WTC11 (cell line): Measurements from ENCODE around the gene MGMT. TPM values are rescaled to one million over a fixed set of nuclear protein-coding genes. Genes with fewer than 3 reads are reported as not detected.

Experiments used
- ATAC-seq: fragments of 200-7000 bp; cut with Tn5 transposase; 2 replicates; pipeline ENCODE4 v1.10.0; 2021; ENCODE audit warnings: mild to moderate bottlenecking, moderate library complexity
- CTCF ChIA-PET: fragments of 300-600 bp; sonication (Branson Sonifier 250); formaldehyde crosslinking; loops from one replicate; lab custom pipeline; 2021; ENCODE audit warnings: antibody characterized with exemption; lab: Charles Lee
- POLR2A ChIA-PET: fragments of 350-600 bp; sonication (Branson Sonifier 250); formaldehyde crosslinking; loops from one replicate; lab custom pipeline; 2021; ENCODE audit warnings: antibody characterized with exemption; lab: Charles Lee
- DNase-seq: peaks from one replicate; pipeline ENCODE4 v3.0.0; 2021; ENCODE audit warnings: low spot score
- H3K27ac Mint-ChIP-seq: 2 replicates; pipeline ENCODE4 v1.8.0; 2021; ENCODE audit warnings: mixed read lengths
- H3K27me3 Mint-ChIP-seq: 2 replicates; pipeline ENCODE4 v1.8.0; 2021; ENCODE audit warnings: low read depth, mild to moderate bottlenecking, moderate library complexity, mixed read lengths
- H3K36me3 Mint-ChIP-seq: 2 replicates; pipeline ENCODE4 v1.8.0; 2021; ENCODE audit warnings: mixed read lengths
- H3K4me1 Mint-ChIP-seq: 2 replicates; pipeline ENCODE4 v1.8.0; 2022; ENCODE audit warnings: mixed read lengths
- H3K4me3 Mint-ChIP-seq: 2 replicates; pipeline ENCODE4 v1.8.0; 2021; ENCODE audit warnings: mild to moderate bottlenecking, moderate library complexity, mixed read lengths
- H3K9me3 Mint-ChIP-seq: 2 replicates; pipeline ENCODE4 v1.8.0; 2021; ENCODE audit warnings: mixed read lengths
- ATF3 ChIP-seq: sonication (generic); formaldehyde crosslinking; conservative IDR thresholded peaks from 2 replicates; pipeline ENCODE4 v1.8.1; 2022; ENCODE audit warnings: mild to moderate bottlenecking, missing genetic modification reagents
- CREB1 ChIP-seq: sonication (generic); formaldehyde crosslinking; IDR thresholded peaks from 2 replicates; pipeline ENCODE4 v1.8.0; 2023; ENCODE audit warnings: mild to moderate bottlenecking, missing genetic modification reagents
- CREM ChIP-seq: sonication (generic); formaldehyde crosslinking; IDR thresholded peaks from 2 replicates; pipeline ENCODE4 v1.8.1; 2022; ENCODE audit warnings: mild to moderate bottlenecking, missing genetic modification reagents, moderate library complexity
- ETV6 ChIP-seq: sonication (generic); formaldehyde crosslinking; IDR thresholded peaks from 2 replicates; pipeline ENCODE4 v1.8.1; 2022; ENCODE audit warnings: mild to moderate bottlenecking, missing genetic modification reagents
- GTF2I ChIP-seq: fragments of 250-450 bp; sonication (Bioruptor Pico); conservative IDR thresholded peaks from 2 replicates; pipeline ENCODE4 v1.4.0; 2021; ENCODE audit warnings: mild to moderate bottlenecking
- IRF2 ChIP-seq: sonication (generic); formaldehyde crosslinking; IDR thresholded peaks from 2 replicates; pipeline ENCODE4 v1.8.0; 2022; ENCODE audit warnings: low read depth, missing genetic modification reagents, borderline replicate concordance
- KAT7 ChIP-seq: sonication (generic); formaldehyde crosslinking; IDR thresholded peaks from 2 replicates; pipeline ENCODE4 v1.8.1; 2023; ENCODE audit warnings: missing genetic modification reagents, mild to moderate bottlenecking, borderline replicate concordance
- MXD4 ChIP-seq: fragments of 250-450 bp; sonication (Bioruptor Pico); IDR thresholded peaks from 2 replicates; pipeline ENCODE4 v1.8.0; 2021; ENCODE audit warnings: mild to moderate bottlenecking, moderate library complexity, borderline replicate concordance
- TEAD4 ChIP-seq: sonication (generic); formaldehyde crosslinking; IDR thresholded peaks from 2 replicates; pipeline ENCODE4 v1.8.0; 2022; ENCODE audit warnings: mild to moderate bottlenecking, missing genetic modification reagents
- TP53 ChIP-seq: sonication (generic); formaldehyde crosslinking; IDR thresholded peaks from 2 replicates; pipeline ENCODE4 v1.8.1; 2023; ENCODE audit warnings: mild to moderate bottlenecking, missing genetic modification reagents
- USF1 ChIP-seq: sonication (generic); formaldehyde crosslinking; IDR thresholded peaks from 2 replicates; pipeline ENCODE4 v1.8.0; 2022; ENCODE audit warnings: mild to moderate bottlenecking, missing genetic modification reagents
- ZNF121 ChIP-seq: sonication (generic); formaldehyde crosslinking; IDR thresholded peaks from 2 replicates; pipeline ENCODE4 v1.8.0; 2023; ENCODE audit warnings: missing genetic modification reagents
- ZNF317 ChIP-seq: sonication (generic); formaldehyde crosslinking; IDR thresholded peaks from 2 replicates; pipeline ENCODE4 v1.8.1; 2023; ENCODE audit warnings: low read depth, mild to moderate bottlenecking, moderate library complexity, missing genetic modification reagents, borderline replicate concordance
- ZNF396 ChIP-seq: fragments of 250-450 bp; sonication (Bioruptor Pico); IDR thresholded peaks from 2 replicates; pipeline ENCODE4 v1.8.0; 2021; ENCODE audit warnings: mild to moderate bottlenecking, moderate library complexity, borderline replicate concordance
- ZNF532 ChIP-seq: fragments of 250-450 bp; sonication (Bioruptor Pico); IDR thresholded peaks from 2 replicates; pipeline ENCODE4 v1.9.0; 2021; ENCODE audit warnings: mild to moderate bottlenecking, borderline replicate concordance
- total RNA-seq: library from RNA; stranded (reverse); gene quantifications from 3 replicates; pipeline ENCODE4 v1.2.3, GENCODE V29; 2021
- TF ChIP-seq, protein P1 (sequence below): sonication (generic); formaldehyde crosslinking; IDR thresholded peaks from 2 replicates; pipeline ENCODE4 v1.8.0; 2022; ENCODE audit warnings: missing genetic modification reagents
- TF ChIP-seq, protein P2 (sequence below): sonication (generic); formaldehyde crosslinking; IDR thresholded peaks from 2 replicates; pipeline ENCODE4 v1.8.1; 2022; ENCODE audit warnings: missing genetic modification reagents, borderline replicate concordance
- TF ChIP-seq, protein P3 (sequence below): sonication (generic); formaldehyde crosslinking; IDR thresholded peaks from 2 replicates; pipeline ENCODE4 v1.8.0; 2022; ENCODE audit warnings: mild to moderate bottlenecking, missing genetic modification reagents

MGMT gene
- total RNA-seq, 1 experiment from 2014 or later, result 11.8 TPM

- ATAC-seq (no peak), DNase-seq (no peak)
- peaks cover 16% of the 10 kb centered on the region for H3K9me3 Mint-ChIP-seq
- H3K36me3 Mint-ChIP-seq, result peaks cover 16% of the 10 kb centered on the region
- H3K4me1 Mint-ChIP-seq, result peaks cover 31% of the 10 kb centered on the region
- ChIA-PET CTCF (no interaction called here), POLR2A (no interaction called here)
- no peak overlapping the region for H3K4me3 Mint-ChIP-seq
- TF ChIP-seq ZNF317 (CRISPR knock-in tag) (no peak), ZNF121 (CRISPR knock-in tag) (no peak), GTF2I (no peak), TP53 (no peak), KAT7 (CRISPR knock-in tag) (no peak), USF1 (no peak), IRF2 (CRISPR knock-in tag) (no peak), TEAD4 (no peak)
- no peaks in the 10 kb centered on the region; the same call in 1 of the 2 replicates for H3K27me3 Mint-ChIP-seq
- no peak overlapping the region; the same call in 1 of the 2 replicates for H3K27ac Mint-ChIP-seq
Observed at GRCh38 chr10:129440722-129441316, 26.2 kb upstream of the MGMT start.

DNA sequence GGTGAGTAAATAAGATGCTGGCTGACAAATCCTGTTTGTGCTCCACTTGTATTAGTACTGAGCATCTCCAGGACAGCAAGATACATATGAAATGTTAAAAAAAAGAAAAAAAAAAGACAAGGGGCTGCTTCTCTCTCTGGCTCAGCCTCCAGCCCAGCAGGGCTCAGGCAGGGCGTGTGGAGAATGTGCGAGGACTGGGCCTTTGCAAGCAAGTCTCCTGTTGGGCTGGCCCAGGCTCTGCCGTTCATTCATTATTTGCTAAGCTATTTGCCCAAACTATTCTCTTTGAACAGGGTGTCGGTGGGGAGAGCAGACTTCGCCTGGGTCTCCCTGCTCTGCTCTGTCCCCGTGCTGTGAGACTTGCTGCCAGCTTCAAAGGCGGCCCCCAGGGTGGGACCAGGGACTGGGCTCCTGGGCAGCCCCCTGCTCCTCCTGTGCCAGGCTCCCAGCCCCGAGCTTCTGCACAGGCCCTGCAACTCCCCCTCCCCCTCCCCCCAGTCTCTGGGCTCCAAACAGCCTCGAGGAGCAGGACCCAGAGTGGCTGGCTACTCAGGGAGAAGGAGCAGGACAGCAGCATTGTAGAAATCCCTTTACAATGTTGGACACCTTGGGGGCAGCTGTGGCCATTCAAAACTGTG, 25.6 kb upstream of the MGMT start:
- POLR2A ChIA-PET, result no interaction called here

GRCh38 chr10:129442866-129443265, 24.2 kb upstream of the MGMT start:
- Mint-ChIP-seq H3K27me3 (no peaks in the 10 kb centered on the region), H3K4me3 (no peak overlapping the region), H3K27ac (no peak overlapping the region), H3K4me1 (peaks cover 35% of the 10 kb centered on the region), H3K36me3 (no peaks in the 10 kb centered on the region), H3K9me3 (no peaks in the 10 kb centered on the region)
- ChIA-PET CTCF (no interaction called here), POLR2A (no interaction called here)
- DNase-seq, result no peak
- ATAC-seq, result no peak
- TF ChIP-seq CREB1 (CRISPR knock-in tag) (no peak), ATF3 (no peak), CREM (CRISPR knock-in tag) (no peak), ZNF396 (no peak), MXD4 (CRISPR knock-in tag) (no peak), ETV6 (CRISPR knock-in tag) (no peak), ZNF532 (CRISPR knock-in tag) (no peak)
- TF ChIP-seq, protein P1, sequence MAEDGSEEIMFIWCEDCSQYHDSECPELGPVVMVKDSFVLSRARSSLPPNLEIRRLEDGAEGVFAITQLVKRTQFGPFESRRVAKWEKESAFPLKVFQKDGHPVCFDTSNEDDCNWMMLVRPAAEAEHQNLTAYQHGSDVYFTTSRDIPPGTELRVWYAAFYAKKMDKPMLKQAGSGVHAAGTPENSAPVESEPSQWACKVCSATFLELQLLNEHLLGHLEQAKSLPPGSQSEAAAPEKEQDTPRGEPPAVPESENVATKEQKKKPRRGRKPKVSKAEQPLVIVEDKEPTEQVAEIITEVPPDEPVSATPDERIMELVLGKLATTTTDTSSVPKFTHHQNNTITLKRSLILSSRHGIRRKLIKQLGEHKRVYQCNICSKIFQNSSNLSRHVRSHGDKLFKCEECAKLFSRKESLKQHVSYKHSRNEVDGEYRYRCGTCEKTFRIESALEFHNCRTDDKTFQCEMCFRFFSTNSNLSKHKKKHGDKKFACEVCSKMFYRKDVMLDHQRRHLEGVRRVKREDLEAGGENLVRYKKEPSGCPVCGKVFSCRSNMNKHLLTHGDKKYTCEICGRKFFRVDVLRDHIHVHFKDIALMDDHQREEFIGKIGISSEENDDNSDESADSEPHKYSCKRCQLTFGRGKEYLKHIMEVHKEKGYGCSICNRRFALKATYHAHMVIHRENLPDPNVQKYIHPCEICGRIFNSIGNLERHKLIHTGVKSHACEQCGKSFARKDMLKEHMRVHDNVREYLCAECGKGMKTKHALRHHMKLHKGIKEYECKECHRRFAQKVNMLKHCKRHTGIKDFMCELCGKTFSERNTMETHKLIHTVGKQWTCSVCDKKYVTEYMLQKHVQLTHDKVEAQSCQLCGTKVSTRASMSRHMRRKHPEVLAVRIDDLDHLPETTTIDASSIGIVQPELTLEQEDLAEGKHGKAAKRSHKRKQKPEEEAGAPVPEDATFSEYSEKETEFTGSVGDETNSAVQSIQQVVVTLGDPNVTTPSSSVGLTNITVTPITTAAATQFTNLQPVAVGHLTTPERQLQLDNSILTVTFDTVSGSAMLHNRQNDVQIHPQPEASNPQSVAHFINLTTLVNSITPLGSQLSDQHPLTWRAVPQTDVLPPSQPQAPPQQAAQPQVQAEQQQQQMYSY, result no peak
- TF ChIP-seq, protein P2, sequence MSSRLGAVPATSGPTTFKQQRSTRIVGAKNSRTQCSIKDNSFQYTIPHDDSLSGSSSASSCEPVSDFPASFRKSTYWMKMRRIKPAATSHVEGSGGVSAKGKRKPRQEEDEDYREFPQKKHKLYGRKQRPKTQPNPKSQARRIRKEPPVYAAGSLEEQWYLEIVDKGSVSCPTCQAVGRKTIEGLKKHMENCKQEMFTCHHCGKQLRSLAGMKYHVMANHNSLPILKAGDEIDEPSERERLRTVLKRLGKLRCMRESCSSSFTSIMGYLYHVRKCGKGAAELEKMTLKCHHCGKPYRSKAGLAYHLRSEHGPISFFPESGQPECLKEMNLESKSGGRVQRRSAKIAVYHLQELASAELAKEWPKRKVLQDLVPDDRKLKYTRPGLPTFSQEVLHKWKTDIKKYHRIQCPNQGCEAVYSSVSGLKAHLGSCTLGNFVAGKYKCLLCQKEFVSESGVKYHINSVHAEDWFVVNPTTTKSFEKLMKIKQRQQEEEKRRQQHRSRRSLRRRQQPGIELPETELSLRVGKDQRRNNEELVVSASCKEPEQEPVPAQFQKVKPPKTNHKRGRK, result no peak
- TF ChIP-seq, protein P3, sequence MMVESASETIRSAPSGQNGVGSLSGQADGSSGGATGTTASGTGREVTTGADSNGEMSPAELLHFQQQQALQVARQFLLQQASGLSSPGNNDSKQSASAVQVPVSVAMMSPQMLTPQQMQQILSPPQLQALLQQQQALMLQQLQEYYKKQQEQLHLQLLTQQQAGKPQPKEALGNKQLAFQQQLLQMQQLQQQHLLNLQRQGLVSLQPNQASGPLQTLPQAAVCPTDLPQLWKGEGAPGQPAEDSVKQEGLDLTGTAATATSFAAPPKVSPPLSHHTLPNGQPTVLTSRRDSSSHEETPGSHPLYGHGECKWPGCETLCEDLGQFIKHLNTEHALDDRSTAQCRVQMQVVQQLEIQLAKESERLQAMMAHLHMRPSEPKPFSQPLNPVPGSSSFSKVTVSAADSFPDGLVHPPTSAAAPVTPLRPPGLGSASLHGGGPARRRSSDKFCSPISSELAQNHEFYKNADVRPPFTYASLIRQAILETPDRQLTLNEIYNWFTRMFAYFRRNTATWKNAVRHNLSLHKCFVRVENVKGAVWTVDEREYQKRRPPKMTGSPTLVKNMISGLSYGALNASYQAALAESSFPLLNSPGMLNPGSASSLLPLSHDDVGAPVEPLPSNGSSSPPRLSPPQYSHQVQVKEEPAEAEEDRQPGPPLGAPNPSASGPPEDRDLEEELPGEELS (CRISPR knock-in tag), result no peak

More for the DNA sequence above, 25.6 kb upstream of the MGMT start:
- peak; percentile 52 for ATAC-seq
- peaks cover 9% of the 10 kb centered on the region for H3K36me3 Mint-ChIP-seq
- no peak for TF ChIP-seq GTF2I
- H3K27me3 Mint-ChIP-seq, result no peaks in the 10 kb centered on the region
- CTCF ChIA-PET, result no interaction called here
- no peak overlapping the region for H3K4me3 Mint-ChIP-seq
- DNase-seq, result no peak
- H3K9me3 Mint-ChIP-seq, result peaks cover 9% of the 10 kb centered on the region
- no peak overlapping the region; the same call in 1 of the 2 replicates for H3K27ac Mint-ChIP-seq
- H3K4me1 Mint-ChIP-seq, result peaks cover 38% of the 10 kb centered on the region
